Measurements from ENCODE around the gene CWC15. TPM values are rescaled to one million over a fixed set of nuclear protein-coding genes. Genes with fewer than 3 reads are reported as not detected.
"Not testable (repeated sequence)": the region's sequence is repeated elsewhere in the genome, so short reads cannot be mapped to it uniquely, and the experiment has no call there.

The CWC15 gene
- total RNA-seq, 2 experiments from 2014 or later, result 79.0 to 79.5 TPM

- no peak overlapping the region for H3K4me3 Mint-ChIP-seq
- ATAC-seq (no peak), DNase-seq (no peak)
- ChIA-PET CTCF (interaction anchor here (0.9 to 1.9 kb wide), 2 partner anchors 8 to 42 kb away, joined by 3 to 5 read pairs; no protein-coding TSS in a partner anchor), POLR2A (interaction anchor here (0.7 to 1.0 kb wide), 2 partner anchors 47 to 1412 kb away, joined by 3 to 4 read pairs; partner anchors contain the start of genes CWC15 and KDM4D)
- no peak overlapping the region for H3K27ac Mint-ChIP-seq
- H3K4me1 Mint-ChIP-seq (ENCODE audit: low read depth), result peaks cover 37% of the 10 kb centered on the region
- H3K9me3 Mint-ChIP-seq (ENCODE audit: insufficient read depth), result peaks cover 12% of the 10 kb centered on the region
- H3K36me3 Mint-ChIP-seq (ENCODE audit: low read depth), result peaks cover 14% of the 10 kb centered on the region
- no peaks in the 10 kb centered on the region for H3K27me3 Mint-ChIP-seq (ENCODE audit: low read depth)
Observed at GRCh38 chr11:94926698-94927237, 46.6 kb downstream of the CWC15 start.

DNA sequence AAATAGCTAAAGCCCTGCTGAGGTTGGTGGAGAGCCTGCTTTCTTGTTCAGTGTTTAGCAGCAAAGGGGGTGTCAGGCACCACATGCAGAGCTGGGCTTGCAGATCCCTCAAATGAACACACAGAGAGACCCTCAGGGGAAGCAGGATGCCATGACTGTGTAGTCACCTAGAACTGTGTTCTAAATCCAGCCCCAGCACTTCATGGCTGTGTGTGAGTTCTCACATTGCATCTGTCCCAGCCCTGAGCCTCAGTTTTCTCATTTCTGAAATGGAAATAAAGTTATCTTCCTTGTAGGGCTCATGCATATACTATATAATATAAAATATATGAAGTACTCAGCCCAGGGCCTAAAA, 47.1 kb downstream of the CWC15 start:
- ChIA-PET POLR2A (interaction anchor here (0.8 to 1.0 kb wide), 2 partner anchors 43 to 47 kb away, joined by 3 to 4 read pairs; partner anchors contain the start of genes CWC15 and KDM4D), CTCF (interaction anchor here (0.9 to 1.9 kb wide), 2 partner anchors 8 to 42 kb away, joined by 3 to 5 read pairs; no protein-coding TSS in a partner anchor)
- peaks cover 37% of the 10 kb centered on the region for H3K4me1 Mint-ChIP-seq (ENCODE audit: low read depth)
- H3K27me3 Mint-ChIP-seq (ENCODE audit: low read depth), result no peaks in the 10 kb centered on the region
- ATAC-seq, result no peak
- peaks cover 14% of the 10 kb centered on the region for H3K36me3 Mint-ChIP-seq (ENCODE audit: low read depth)
- H3K4me3 Mint-ChIP-seq, result no peak overlapping the region
- no peak overlapping the region for H3K27ac Mint-ChIP-seq
- peaks cover 12% of the 10 kb centered on the region for H3K9me3 Mint-ChIP-seq (ENCODE audit: insufficient read depth)
- no peak for DNase-seq

DNA sequence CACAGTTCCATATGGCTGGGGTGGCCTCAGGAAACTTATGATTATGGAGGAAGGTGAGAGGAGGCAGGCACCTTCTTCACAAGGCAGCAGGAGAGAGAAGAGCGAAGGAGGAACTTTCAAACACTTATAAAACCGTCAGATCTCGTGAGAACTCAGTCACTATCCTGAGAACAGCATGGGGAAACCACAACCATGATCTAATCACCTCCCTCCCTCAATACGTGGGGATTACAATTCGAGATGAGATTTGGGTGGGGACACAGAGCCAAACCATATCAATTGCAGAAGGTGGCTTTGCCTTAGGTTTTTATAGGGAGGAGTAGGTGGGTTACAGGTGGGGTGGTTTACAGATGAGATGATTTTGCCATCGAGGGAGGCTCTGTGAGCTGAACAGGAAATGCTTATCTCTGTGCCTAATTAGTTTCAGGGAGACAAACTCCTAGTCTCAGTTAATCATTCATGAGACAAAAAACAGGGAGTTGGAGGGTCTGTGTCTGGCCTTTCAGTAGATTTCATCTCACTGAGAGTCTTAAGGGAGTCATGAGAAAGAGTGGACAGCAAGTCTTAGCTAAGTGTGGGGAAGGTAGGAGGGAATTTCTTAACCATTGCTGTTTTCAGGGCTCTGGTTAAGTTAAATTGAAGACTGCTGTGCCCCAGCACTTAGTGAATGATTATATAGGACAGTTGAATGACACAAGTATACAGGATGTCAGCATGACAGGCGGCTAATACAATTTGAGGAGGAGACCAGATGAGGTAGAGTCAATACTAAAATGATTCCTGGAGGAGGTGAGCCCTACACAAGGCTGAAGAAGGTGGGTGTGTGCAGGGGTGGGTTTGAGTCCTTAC, 47.7 kb downstream of the CWC15 start:
- H3K27ac Mint-ChIP-seq, result peak overlapping the region; percentile 86
- peaks cover 12% of the 10 kb centered on the region for H3K9me3 Mint-ChIP-seq (ENCODE audit: insufficient read depth)
- H3K4me1 Mint-ChIP-seq (ENCODE audit: low read depth), result peaks cover 37% of the 10 kb centered on the region
- H3K36me3 Mint-ChIP-seq (ENCODE audit: low read depth), result peaks cover 14% of the 10 kb centered on the region
- ATAC-seq, result no peak
- CTCF ChIA-PET, result interaction anchor here (1.1 to 1.9 kb wide), 2 partner anchors 9 to 28 kb away, joined by 5 to 6 read pairs; no protein-coding TSS in a partner anchor
- no peak overlapping the region for H3K4me3 Mint-ChIP-seq
- POLR2A ChIA-PET, result interaction anchor here (0.8 to 1.0 kb wide), 2 partner anchors 42 to 48 kb away, joined by 3 to 4 read pairs; partner anchors contain the start of genes CWC15 and KDM4D
- no peak for DNase-seq
- no peaks in the 10 kb centered on the region for H3K27me3 Mint-ChIP-seq (ENCODE audit: low read depth)

DNA sequence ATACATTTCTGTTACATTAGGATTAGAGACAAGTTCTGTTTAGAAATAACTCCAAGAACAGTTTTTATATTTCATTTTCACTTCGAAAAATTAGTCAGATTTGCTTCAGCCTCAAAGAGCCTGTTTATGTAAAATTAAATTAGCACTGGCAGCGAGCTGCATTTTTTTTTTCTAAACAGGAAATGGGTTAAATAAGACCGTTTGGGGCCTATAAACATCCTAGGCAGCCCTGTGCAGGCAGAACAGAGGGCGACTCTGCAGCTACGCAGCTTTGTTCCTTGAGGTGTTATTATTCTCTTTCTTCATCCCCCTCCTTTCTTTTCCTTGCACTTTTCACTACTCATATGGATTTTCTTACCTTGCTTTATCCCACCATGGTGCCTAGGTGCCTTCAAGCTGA, 48.7 kb downstream of the CWC15 start:
- Mint-ChIP-seq H3K9me3 (ENCODE audit: insufficient read depth) (peaks cover 12% of the 10 kb centered on the region), H3K4me1 (ENCODE audit: low read depth) (peaks cover 37% of the 10 kb centered on the region), H3K4me3 (peak overlapping the region; percentile 20), H3K36me3 (ENCODE audit: low read depth) (peaks cover 14% of the 10 kb centered on the region), H3K27ac (peak overlapping the region; percentile 86), H3K27me3 (ENCODE audit: low read depth) (no peaks in the 10 kb centered on the region)
- DNase-seq (peak; percentile 45), ATAC-seq (peak; percentile 52)
- ChIA-PET CTCF (interaction anchor here (0.9 to 1.9 kb wide), 5 partner anchors 10 to 301 kb away, joined by 3 to 6 read pairs (median 4); partner anchors contain the start of genes CWC15 and KDM4D), POLR2A (interaction anchor here (0.6 to 1.2 kb wide), 5 partner anchors 37 to 1141 kb away, joined by 3 to 5 read pairs (median 4); partner anchors contain the start of genes CWC15, KDM4D and MED17)

- Mint-ChIP-seq H3K9me3 (ENCODE audit: insufficient read depth) (peaks cover 12% of the 10 kb centered on the region), H3K27me3 (ENCODE audit: low read depth) (no peaks in the 10 kb centered on the region), H3K4me3 (no peak overlapping the region), H3K36me3 (ENCODE audit: low read depth) (peaks cover 14% of the 10 kb centered on the region), H3K4me1 (ENCODE audit: low read depth) (peaks cover 37% of the 10 kb centered on the region), H3K27ac (peak overlapping the region; percentile 86)
- CTCF ChIA-PET, result interaction anchor here (0.9 to 1.1 kb wide), 4 partner anchors 26 to 301 kb away, joined by 3 to 6 read pairs (median 4); partner anchors contain the start of genes CWC15 and KDM4D
- DNase-seq (no peak), ATAC-seq (peak; percentile 16)
- POLR2A ChIA-PET, result interaction anchor here (0.6 to 1.2 kb wide), 4 partner anchors 37 to 1140 kb away, joined by 3 to 5 read pairs (median 4); partner anchors contain the start of genes CWC15, KDM4D and MED17
Observed at GRCh38 chr11:94924171-94924572, 49.2 kb downstream of the CWC15 start.

- Mint-ChIP-seq H3K27me3 (ENCODE audit: low read depth) (no peaks in the 10 kb centered on the region), H3K36me3 (ENCODE audit: low read depth) (peaks cover 14% of the 10 kb centered on the region), H3K4me1 (ENCODE audit: low read depth) (peaks cover 27% of the 10 kb centered on the region), H3K4me3 (no peak overlapping the region), H3K9me3 (ENCODE audit: insufficient read depth) (peaks cover 12% of the 10 kb centered on the region), H3K27ac (no peak overlapping the region)
- CTCF ChIA-PET, result interaction anchor here (0.6 to 1.2 kb wide), 2 partner anchors 45 to 715 kb away, joined by 3 read pairs; no protein-coding TSS in a partner anchor
- no peak for ATAC-seq
- no peak for DNase-seq
- POLR2A ChIA-PET, result interaction anchor here (0.6 to 1.0 kb wide), 2 partner anchors 32 to 35 kb away, joined by 3 read pairs; no protein-coding TSS in a partner anchor
Observed at GRCh38 chr11:94923004-94923334, 50.4 kb downstream of the CWC15 start.

DNA sequence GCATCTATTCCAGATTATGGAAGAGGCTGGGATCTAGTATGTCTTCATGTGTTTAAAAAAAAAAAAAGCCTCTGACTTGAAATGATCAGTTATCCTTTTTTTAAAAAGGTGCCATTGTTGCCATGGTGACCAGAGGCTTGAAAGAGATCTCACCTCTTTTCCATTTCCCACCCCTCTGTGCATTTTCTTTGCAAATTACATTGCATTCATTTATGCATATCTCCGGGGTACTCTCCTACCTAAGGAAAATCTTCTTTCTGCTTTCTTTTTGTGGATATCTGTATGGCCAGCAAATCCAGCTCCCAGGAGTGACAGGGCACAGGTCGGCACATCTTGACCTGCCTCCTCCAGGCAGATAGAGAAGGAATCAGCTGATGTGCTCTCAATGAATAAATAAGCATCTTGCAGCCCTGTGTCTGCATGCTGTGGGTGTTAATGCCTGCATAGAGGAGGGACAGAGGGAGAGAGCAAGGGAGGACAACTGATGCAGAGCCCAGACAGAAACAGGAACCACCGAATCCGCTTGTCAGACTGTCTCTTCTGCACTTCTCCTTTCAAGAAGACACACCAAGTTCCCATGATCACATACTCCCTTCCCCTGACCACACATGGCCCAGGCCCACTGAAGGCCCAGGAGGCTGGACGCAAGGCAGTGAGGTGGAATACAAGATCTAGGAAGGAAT, 50.9 kb downstream of the CWC15 start:
- ATAC-seq (no peak), DNase-seq (no peak)
- H3K4me1 Mint-ChIP-seq (ENCODE audit: low read depth), result peaks cover 26% of the 10 kb centered on the region
- peaks cover 12% of the 10 kb centered on the region for H3K9me3 Mint-ChIP-seq (ENCODE audit: insufficient read depth)
- H3K4me3 Mint-ChIP-seq, result no peak overlapping the region
- POLR2A ChIA-PET, result interaction anchor here (1.0 kb wide), 1 partner anchor 33 kb away, joined by 3 read pairs; no protein-coding TSS in a partner anchor
- no peaks in the 10 kb centered on the region for H3K27me3 Mint-ChIP-seq (ENCODE audit: low read depth)
- H3K27ac Mint-ChIP-seq, result no peak overlapping the region
- CTCF ChIA-PET, result interaction anchor here (0.6 to 1.2 kb wide), 2 partner anchors 45 to 716 kb away, joined by 3 read pairs; no protein-coding TSS in a partner anchor
- peaks cover 14% of the 10 kb centered on the region for H3K36me3 Mint-ChIP-seq (ENCODE audit: low read depth)

DNA sequence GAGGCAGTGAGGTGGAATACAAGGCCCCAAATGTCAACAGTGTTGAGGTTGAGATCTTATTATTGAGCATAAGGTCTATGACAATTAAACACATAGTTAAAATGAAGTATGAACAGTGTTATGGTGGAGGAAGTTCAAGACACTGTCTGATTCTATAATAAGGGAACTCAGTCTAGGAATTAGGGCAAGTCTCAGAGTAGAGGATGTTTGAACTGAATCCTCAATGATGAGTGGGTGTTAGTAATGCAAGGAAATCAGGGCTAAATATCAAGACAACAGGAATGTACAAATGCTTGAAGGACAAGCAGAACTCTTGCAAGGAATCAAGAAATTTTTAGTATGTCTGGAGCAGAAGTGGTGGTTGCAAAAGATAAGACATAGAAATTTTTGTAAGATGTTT, 53.0 kb downstream of the CWC15 start:
- DNase-seq (no peak), ATAC-seq (no peak)
- H3K27ac Mint-ChIP-seq, result no peak overlapping the region
- no peak overlapping the region for H3K4me3 Mint-ChIP-seq
- POLR2A ChIA-PET, result no interaction called here
- no peaks in the 10 kb centered on the region for H3K27me3 Mint-ChIP-seq (ENCODE audit: low read depth)
- peaks cover 12% of the 10 kb centered on the region for H3K4me1 Mint-ChIP-seq (ENCODE audit: low read depth)
- CTCF ChIA-PET, result no interaction called here
- H3K36me3 Mint-ChIP-seq (ENCODE audit: low read depth), result peaks cover 7% of the 10 kb centered on the region
- peaks cover 5% of the 10 kb centered on the region for H3K9me3 Mint-ChIP-seq (ENCODE audit: insufficient read depth)

- H3K27me3 Mint-ChIP-seq (ENCODE audit: low read depth); ATAC-seq; DNase-seq; H3K4me3 Mint-ChIP-seq; H3K27ac Mint-ChIP-seq; H3K4me1 Mint-ChIP-seq (ENCODE audit: low read depth); H3K9me3 Mint-ChIP-seq (ENCODE audit: insufficient read depth); H3K36me3 Mint-ChIP-seq (ENCODE audit: low read depth); CTCF ChIA-PET: not testable (repeated sequence)
- POLR2A ChIA-PET, result interaction anchor here (1.1 kb wide), 1 partner anchor 16 kb away, joined by 3 read pairs; no protein-coding TSS in a partner anchor
Observed at GRCh38 chr11:94913718-94914394, 59.5 kb downstream of the CWC15 start.

- H3K36me3 Mint-ChIP-seq (ENCODE audit: low read depth), result no peaks in the 10 kb centered on the region
- no peaks in the 10 kb centered on the region for H3K27me3 Mint-ChIP-seq (ENCODE audit: low read depth)
- no peak overlapping the region for H3K27ac Mint-ChIP-seq
- CTCF ChIA-PET, result no interaction called here
- ATAC-seq (no peak), DNase-seq (no peak)
- no peaks in the 10 kb centered on the region for H3K4me1 Mint-ChIP-seq (ENCODE audit: low read depth)
- no peaks in the 10 kb centered on the region for H3K9me3 Mint-ChIP-seq (ENCODE audit: insufficient read depth)
- H3K4me3 Mint-ChIP-seq, result no peak overlapping the region
- POLR2A ChIA-PET, result interaction anchor here (0.7 to 1.1 kb wide), 2 partner anchors 15 to 158 kb away, joined by 3 read pairs; no protein-coding TSS in a partner anchor
Observed at GRCh38 chr11:94912806-94913205, 60.5 kb downstream of the CWC15 start.

Data from activated CD8-positive, alpha-beta T cell treated with anti-CD3 and anti-CD28 coated beads, Interleukin-2, amount 10 ng/mL, durations not matched to agents 7 days and 5 days (primary cell).